HL-60 (cell line): Measurements from ENCODE around the gene MAP2K5.

Experiments
- POLR2AphosphoS5 ChIP-seq: IDR thresholded peaks from 2 replicates; pipeline ENCODE4 v1.6.1; 2012; ENCODE audit warnings: low read depth
- TF ChIP-seq, protein P1 (sequence below): IDR thresholded peaks from one replicate; pipeline ENCODE4 v1.5.1; 2011; ENCODE audit warnings: low read length, control low read depth, inconsistent platforms; ENCODE audit not compliant: insufficient read depth

DNA sequence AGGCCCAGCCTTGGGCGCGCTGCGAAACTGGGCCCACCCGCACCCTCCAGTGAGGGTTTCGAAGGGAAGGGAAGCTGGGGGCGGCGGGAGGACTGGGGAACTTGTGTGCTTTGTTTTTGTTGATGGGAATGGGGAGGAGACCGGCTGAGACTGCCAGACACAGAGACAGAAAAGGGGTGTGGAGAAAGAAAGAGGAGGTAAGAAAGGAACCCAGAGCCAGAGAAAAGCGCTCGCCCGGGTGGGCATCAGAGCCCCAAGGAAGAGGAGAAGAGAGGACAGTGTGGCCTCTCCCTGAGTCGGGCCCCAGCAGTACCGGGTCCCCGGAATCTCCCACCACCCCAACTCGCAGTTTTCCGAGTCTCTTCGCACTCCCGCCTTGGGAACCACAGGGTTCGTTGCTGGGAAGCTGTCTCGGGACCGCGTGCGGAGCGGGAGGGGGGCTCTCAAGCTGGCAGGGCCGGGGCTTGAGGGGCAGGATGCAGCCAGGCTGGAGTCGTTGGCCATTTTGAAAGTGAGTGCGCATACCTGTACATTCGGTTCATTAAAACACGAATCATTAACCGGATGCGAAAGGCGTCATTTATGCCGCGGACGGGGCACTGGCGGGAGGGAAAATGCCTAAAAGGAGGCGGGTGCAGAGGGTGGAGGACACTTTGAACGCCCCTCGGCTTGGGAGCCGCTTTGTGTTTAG is 285.9 kb downstream of the MAP2K5 start:
- TF ChIP-seq POLR2AphosphoS5 = no peak
- TF ChIP-seq, protein P1, sequence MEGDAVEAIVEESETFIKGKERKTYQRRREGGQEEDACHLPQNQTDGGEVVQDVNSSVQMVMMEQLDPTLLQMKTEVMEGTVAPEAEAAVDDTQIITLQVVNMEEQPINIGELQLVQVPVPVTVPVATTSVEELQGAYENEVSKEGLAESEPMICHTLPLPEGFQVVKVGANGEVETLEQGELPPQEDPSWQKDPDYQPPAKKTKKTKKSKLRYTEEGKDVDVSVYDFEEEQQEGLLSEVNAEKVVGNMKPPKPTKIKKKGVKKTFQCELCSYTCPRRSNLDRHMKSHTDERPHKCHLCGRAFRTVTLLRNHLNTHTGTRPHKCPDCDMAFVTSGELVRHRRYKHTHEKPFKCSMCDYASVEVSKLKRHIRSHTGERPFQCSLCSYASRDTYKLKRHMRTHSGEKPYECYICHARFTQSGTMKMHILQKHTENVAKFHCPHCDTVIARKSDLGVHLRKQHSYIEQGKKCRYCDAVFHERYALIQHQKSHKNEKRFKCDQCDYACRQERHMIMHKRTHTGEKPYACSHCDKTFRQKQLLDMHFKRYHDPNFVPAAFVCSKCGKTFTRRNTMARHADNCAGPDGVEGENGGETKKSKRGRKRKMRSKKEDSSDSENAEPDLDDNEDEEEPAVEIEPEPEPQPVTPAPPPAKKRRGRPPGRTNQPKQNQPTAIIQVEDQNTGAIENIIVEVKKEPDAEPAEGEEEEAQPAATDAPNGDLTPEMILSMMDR = no peak
